A673 (cell line): Measurements from ENCODE around the gene ARHGAP32.

Source experiments
- CTCF ChIP-seq: fragments of 300-800, 200-600 bp; sonication (generic); conservative IDR thresholded peaks from 2 replicates; pipeline ENCODE4 v1.5.1; 2017; ENCODE audit warnings: low read depth, mild to moderate bottlenecking, antibody characterized with exemption, low read length, moderate library complexity, mixed read lengths
- EZH2 ChIP-seq: fragments of 200-600 bp; sonication (generic); IDR thresholded peaks from 2 replicates; pipeline ENCODE4 v1.6.1; 2017; ENCODE audit warnings: borderline replicate concordance, low read depth, mild to moderate bottlenecking, mixed read lengths, antibody characterized with exemption, low read length; ENCODE audit not compliant: poor library complexity, severe bottlenecking

GRCh38 chr11:128926000-128926399 lies 266.1 kb downstream of the ARHGAP32 start:
- TF ChIP-seq CTCF (no peak), EZH2 (no peak)
